ENCODE data around the gene ASCC3.

Gene ASCC3

DNA sequence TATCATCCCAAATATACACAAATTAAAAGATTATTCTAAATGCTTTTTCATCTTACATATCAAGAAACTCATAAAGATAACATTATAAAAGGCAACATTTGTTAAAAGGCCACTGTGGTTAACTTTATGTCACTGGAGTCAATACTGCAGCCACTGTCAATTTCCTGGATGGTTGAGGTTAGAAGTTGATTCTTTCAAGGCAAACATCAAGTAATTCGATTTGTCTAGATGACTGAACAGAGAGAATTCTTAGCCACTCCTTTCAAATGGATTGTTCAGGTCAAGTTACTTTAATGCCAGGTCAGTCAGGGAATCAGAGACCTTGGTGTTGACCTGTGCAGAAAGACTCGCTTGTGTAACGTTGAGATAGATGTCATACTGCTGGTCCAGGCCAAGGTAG is 372.0 kb downstream of the ASCC3 start:
- DNase-seq (ENCODE audit: insufficient read length, low spot score) (no peak), FAIRE-seq (no peak)
- TF ChIP-seq PAX5 (IDR thresholded peaks at IDR 0.05; ENCODE audit: insufficient read depth, low read length, severe bottlenecking): no peak
- no peak for TF ChIP-seq POLR2AphosphoS5 (IDR thresholded peaks at IDR 0.05; ENCODE audit: low read depth, low read length)
- no peak for TF ChIP-seq TAF1 (IDR thresholded peaks at IDR 0.05; ENCODE audit: low read depth, low read length)
- no peak for TF ChIP-seq POLR2A (IDR thresholded peaks at IDR 0.05; ENCODE audit: low read depth, low read length)
- TF ChIP-seq POU2F2 (IDR thresholded peaks at IDR 0.05; ENCODE audit: low read depth, low read length): no peak
- no peak for TF ChIP-seq SPI1 (IDR thresholded peaks at IDR 0.05; ENCODE audit: low read depth, low read length)

DNA sequence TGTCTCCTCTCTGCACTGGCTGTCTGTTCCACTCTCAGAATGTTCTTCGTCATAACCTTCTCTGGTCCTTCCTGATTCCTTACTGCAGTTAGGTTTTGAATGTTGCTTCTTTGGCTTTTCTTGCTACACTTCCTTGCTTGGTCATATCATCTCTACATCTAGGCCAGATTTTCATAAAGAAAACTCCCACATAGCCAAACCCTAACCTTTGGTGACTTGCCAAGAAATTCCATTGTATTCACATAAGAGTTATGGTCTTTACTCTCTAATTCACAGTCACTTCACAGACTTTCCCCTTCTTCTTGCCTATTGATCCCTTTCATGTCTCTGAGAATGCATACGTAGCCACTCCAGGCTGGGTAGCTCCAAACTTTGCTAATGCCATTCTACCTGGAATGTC is 374.5 kb downstream of the ASCC3 start:
- FAIRE-seq (no peak), DNase-seq (ENCODE audit: insufficient read length, low spot score) (no peak)
- TF ChIP-seq TAF1 (IDR thresholded peaks at IDR 0.05; ENCODE audit: low read depth, low read length): no peak
- TF ChIP-seq POLR2AphosphoS5 (IDR thresholded peaks at IDR 0.05; ENCODE audit: low read depth, low read length): no peak
- no peak for TF ChIP-seq POU2F2 (IDR thresholded peaks at IDR 0.05; ENCODE audit: low read depth, low read length)
- no peak for TF ChIP-seq PAX5 (IDR thresholded peaks at IDR 0.05; ENCODE audit: insufficient read depth, low read length, severe bottlenecking)
- no peak for TF ChIP-seq POLR2A (IDR thresholded peaks at IDR 0.05; ENCODE audit: low read depth, low read length)

DNA sequence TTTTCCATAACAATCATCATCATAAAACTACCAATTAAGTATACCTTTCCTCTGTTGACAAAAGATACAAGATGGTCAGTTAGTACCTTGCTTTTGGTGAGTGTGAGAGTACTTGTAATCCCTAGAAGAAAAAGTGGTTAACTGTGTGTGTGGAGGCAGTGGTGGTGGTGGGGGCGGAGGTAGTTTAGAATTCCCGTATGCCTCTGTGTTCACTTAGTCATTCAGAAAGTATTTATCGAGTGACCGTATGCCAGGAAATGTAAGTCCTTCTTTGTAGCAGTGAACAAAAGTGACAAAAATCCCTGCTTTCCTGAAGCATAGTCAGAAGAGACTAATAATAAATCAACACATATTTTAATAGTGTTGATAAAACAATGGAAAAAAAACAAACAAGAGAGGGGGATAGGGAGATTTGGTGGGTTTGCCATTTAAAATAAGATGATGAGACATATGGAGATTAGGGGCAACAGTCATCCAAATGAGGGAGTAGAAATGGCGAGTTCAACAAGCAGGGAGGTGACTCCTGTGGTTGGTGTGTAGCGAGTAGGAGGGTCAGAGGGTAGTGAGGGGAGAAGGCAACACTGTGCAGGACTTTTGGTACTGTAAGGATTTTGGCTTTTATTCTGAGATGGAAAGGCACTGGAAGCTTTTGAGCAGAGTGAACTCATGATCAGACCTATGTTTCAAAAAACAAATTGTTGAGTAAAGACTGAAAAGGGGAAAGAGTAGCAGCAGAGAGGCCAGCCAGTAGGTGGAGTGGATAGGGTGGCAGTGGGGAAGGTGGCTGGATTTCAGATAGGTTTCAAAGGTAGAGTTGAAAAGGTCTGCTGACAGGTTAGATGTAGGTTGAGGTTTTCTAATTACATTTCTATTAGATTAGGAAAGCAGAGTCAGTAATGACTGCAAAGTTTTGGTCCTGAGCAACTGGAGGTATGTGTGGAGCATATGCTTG is 376.1 kb downstream of the ASCC3 start:
- TF ChIP-seq POU2F2 (IDR thresholded peaks at IDR 0.05; ENCODE audit: low read depth, low read length): no peak
- DNase-seq (ENCODE audit: insufficient read length, low spot score): no peak
- FAIRE-seq: no peak

DNA sequence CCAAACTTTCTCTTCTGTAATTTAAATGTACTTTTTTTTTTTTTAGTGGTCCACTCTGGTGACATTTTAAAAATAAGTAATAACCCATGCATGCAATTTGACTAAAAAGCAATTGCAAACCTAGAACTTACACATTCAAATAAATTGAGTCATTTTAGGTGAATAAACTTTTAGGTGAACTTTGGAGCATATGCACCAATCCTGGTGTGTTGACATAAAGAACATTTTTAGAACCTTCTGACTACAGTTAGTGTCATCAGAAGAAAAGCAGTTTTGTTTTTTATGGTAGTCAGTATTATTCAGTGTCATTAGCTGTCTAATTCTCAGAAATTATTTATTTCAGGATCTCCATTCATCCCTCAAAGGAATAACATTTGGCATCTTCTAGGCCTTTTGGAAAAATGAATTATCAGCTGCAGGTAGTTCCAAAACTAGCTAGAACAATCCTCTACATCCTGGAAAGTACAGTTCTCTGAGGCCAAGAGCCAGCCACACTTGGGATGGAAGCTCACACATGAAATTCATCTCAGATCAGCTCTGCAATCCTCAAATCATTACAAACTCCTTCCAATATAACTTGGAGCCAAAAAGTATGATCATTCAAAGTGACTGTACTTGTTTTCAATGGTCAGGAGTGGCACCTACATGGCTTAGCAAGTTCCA is 378.0 kb downstream of the ASCC3 start:
- DNase-seq (ENCODE audit: insufficient read length, low spot score): no peak
- TF ChIP-seq PAX5 (IDR thresholded peaks at IDR 0.05; ENCODE audit: insufficient read depth, low read length, severe bottlenecking): no peak
- TF ChIP-seq POU2F2 (IDR thresholded peaks at IDR 0.05; ENCODE audit: low read depth, low read length): no peak
- TF ChIP-seq POLR2AphosphoS5 (IDR thresholded peaks at IDR 0.05; ENCODE audit: low read depth, low read length): no peak
- no peak for TF ChIP-seq POLR2A (IDR thresholded peaks at IDR 0.05; ENCODE audit: low read depth, low read length)
- TF ChIP-seq TAF1 (IDR thresholded peaks at IDR 0.05; ENCODE audit: low read depth, low read length): no peak
- TF ChIP-seq SPI1 (IDR thresholded peaks at IDR 0.05; ENCODE audit: low read depth, low read length): no peak
- FAIRE-seq: no peak

DNA sequence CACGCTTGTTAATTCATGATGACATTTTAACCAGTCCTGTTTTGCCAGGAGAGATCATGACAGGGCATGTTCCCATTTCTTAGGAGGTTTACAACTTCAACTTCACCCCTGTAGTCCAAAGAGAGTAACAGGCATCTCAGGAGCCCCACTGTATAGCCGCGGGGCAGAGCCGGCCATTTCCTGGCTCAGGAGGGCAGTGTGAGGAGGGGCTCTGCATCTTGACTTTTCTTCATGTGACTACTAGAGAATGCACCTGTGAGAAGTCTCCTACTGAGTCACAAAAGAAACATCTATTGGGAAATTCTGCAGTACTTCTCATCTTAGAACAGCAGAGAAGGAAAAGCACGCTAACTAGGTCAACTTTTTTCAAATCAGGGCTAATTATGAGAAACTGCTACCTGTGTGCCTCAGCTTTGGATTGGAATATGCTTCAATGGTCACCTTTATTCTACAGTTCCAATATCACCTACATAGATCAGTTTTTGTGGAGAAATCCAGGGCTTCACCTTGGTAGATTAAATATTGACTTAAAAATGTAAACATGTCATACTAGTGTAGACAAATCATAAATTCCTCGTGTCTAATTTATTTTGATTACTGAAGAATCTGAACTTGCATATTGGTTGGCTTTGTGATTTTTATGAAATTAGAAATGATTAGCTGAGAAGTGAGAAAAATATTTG is 387.8 kb downstream of the ASCC3 start:
- TF ChIP-seq POU2F2 (IDR thresholded peaks at IDR 0.05; ENCODE audit: low read depth, low read length) (no peak), SPI1 (IDR thresholded peaks at IDR 0.05; ENCODE audit: low read depth, low read length) (no peak), POLR2AphosphoS5 (IDR thresholded peaks at IDR 0.05; ENCODE audit: low read depth, low read length) (no peak), POLR2A (IDR thresholded peaks at IDR 0.05; ENCODE audit: low read depth, low read length) (no peak), PAX5 (IDR thresholded peaks at IDR 0.05; ENCODE audit: insufficient read depth, low read length, severe bottlenecking) (no peak), TAF1 (IDR thresholded peaks at IDR 0.05; ENCODE audit: low read depth, low read length) (no peak)
- DNase-seq (ENCODE audit: insufficient read length, low spot score) (no peak), FAIRE-seq (no peak)

DNA sequence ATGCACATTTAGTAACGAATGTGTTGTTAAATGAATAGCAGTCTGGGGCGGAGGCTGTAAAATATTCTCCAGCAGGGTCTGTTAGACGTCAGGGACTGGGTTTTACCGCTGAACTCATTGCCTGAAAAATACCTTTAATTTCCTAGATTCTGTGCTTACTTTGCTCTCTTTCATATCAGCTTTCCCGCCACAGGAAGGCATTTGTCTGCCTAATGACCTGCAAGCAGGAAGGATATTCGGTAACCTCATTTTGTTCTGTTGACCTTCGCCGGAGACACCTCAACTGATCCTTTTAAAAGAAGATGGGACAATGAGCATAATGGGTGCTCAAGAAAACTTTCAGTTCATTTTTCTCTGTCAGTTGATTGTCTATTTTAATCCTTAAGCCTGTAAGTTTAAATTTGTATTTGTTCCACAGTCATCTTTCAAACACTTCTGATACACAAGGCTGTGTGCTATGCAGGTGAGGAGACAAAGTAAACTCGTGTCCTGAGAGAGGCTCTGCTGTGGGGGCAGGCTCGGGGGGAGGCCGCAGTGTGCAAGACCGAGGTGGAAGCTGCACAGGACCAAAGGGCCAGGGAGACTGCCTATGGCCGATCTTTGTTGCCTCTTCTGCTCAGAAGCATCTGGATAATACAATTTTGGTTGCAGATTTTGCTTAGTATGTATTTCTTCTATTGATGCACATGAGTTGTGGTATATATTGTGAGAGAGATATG is 389.0 kb downstream of the ASCC3 start:
- TF ChIP-seq POLR2AphosphoS5 (IDR thresholded peaks at IDR 0.05; ENCODE audit: low read depth, low read length) (no peak), SPI1 (IDR thresholded peaks at IDR 0.05; ENCODE audit: low read depth, low read length) (no peak), TAF1 (IDR thresholded peaks at IDR 0.05; ENCODE audit: low read depth, low read length) (no peak), POLR2A (IDR thresholded peaks at IDR 0.05; ENCODE audit: low read depth, low read length) (no peak), POU2F2 (IDR thresholded peaks at IDR 0.05; ENCODE audit: low read depth, low read length) (no peak), PAX5 (IDR thresholded peaks at IDR 0.05; ENCODE audit: insufficient read depth, low read length, severe bottlenecking) (no peak)
- DNase-seq (ENCODE audit: insufficient read length, low spot score): no peak
- no peak for FAIRE-seq

DNA sequence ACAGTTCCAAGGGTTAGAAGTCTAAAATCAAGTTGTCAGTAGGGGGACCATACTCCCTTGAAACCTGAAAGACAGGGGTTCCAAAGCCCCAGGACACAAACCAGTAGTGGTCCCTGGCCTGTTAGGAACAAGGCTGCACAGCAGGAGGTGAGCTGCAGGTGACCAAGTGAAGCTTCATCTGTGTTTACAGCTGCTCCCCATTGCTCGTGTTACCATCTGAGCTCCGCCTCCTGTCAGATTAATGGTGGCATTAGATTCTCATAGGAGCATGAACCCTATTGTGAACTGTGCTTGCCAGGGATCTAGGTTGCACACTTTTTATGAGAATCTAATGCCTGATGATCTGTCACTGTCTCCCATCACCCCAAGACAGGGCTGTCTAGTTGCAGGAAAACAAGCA is 391.1 kb downstream of the ASCC3 start:
- DNase-seq (ENCODE audit: insufficient read length, low spot score): no peak
- FAIRE-seq: no peak
- TF ChIP-seq PAX5 (IDR thresholded peaks at IDR 0.05; ENCODE audit: insufficient read depth, low read length, severe bottlenecking) (no peak), TAF1 (IDR thresholded peaks at IDR 0.05; ENCODE audit: low read depth, low read length) (no peak), POLR2A (IDR thresholded peaks at IDR 0.05; ENCODE audit: low read depth, low read length) (no peak), SPI1 (IDR thresholded peaks at IDR 0.05; ENCODE audit: low read depth, low read length) (no peak), POLR2AphosphoS5 (IDR thresholded peaks at IDR 0.05; ENCODE audit: low read depth, low read length) (no peak), POU2F2 (IDR thresholded peaks at IDR 0.05; ENCODE audit: low read depth, low read length) (no peak)

DNA sequence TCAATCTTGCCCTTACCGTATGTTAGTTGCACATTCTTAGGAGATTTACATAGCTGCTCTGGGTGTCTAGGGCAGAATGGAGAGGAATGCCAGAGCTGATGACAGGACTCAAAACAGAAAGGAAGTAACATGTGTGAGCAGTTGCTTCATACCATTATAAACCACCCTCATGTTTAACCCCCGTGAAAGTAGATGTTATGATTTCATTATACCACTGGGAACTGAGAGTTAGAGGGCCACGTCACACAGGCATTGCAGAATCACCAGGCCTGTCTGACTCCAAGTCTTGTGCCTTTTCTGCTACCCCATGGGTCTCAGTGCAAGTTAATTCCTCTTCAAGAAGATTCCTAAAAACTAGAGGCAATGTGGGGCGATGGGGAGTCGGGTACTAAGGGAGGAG is 392.9 kb downstream of the ASCC3 start:
- FAIRE-seq (peak; percentile 35), DNase-seq (ENCODE audit: insufficient read length, low spot score) (no peak)
- TF ChIP-seq TAF1 (IDR thresholded peaks at IDR 0.05; ENCODE audit: low read depth, low read length) (no peak), PAX5 (IDR thresholded peaks at IDR 0.05; ENCODE audit: insufficient read depth, low read length, severe bottlenecking) (no peak), POLR2AphosphoS5 (IDR thresholded peaks at IDR 0.05; ENCODE audit: low read depth, low read length) (no peak), SPI1 (IDR thresholded peaks at IDR 0.05; ENCODE audit: low read depth, low read length) (no peak), POLR2A (IDR thresholded peaks at IDR 0.05; ENCODE audit: low read depth, low read length) (no peak), POU2F2 (IDR thresholded peaks at IDR 0.05; ENCODE audit: low read depth, low read length) (no peak)

DNA sequence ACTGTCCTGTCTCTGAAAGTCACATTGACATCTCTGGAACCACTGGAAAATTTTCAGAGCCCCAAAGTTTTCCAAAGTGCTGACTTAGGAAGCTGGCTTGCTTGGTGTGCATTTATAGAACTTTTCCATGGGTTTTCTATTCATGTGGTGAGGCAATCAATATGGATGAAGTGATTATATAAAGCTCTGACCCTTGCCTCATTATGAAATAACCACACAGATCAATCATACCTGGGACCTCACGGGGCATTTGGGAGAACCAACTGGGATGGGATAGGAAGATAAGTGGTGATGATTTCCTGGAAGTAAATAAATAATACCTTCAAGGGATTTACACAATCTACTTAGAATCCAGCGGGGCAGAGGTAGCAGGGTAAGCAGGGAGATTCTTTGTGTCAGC is 393.5 kb downstream of the ASCC3 start:
- no peak for FAIRE-seq
- TF ChIP-seq POU2F2 (IDR thresholded peaks at IDR 0.05; ENCODE audit: low read depth, low read length) (no peak), SPI1 (IDR thresholded peaks at IDR 0.05; ENCODE audit: low read depth, low read length) (no peak), TAF1 (IDR thresholded peaks at IDR 0.05; ENCODE audit: low read depth, low read length) (no peak), PAX5 (IDR thresholded peaks at IDR 0.05; ENCODE audit: insufficient read depth, low read length, severe bottlenecking) (no peak)
- no peak for DNase-seq (ENCODE audit: insufficient read length, low spot score)

Measured in GM12891 (cell line).